Ovary (tissue), 9 donors: Measurements from ENCODE around the gene LIMA1. TPM values are rescaled to one million over a fixed set of nuclear protein-coding genes. Genes with fewer than 3 reads are reported as not detected.

Source experiments
- DNase-seq, 5 donors: peaks; one replicate each; pipeline ENCODE4 v3.0.0-alpha.2; 2019 to 2020
- H3K27ac ChIP-seq, 2 donors: fragments of 200-600 bp; one replicate each; pipeline versions ENCODE4 v1.5.1 to v1.8.0; 2019 to 2022
- H3K27me3 ChIP-seq: fragments of 200-600 bp; one replicate; pipeline ENCODE4 v1.8.0; 2022
- H3K36me3 ChIP-seq: fragments of 200-600 bp; sonication (generic); one replicate; pipeline ENCODE4 v1.5.1; 2019
- H3K4me1 ChIP-seq: one replicate; pipeline ENCODE4 v1.8.1; 2013; ENCODE audit warnings: mild to moderate bottlenecking, moderate library complexity; ENCODE audit not compliant: insufficient read depth
- H3K4me3 ChIP-seq: fragments of 200-600 bp; sonication (generic); one replicate; pipeline ENCODE4 v1.5.1; 2017
- H3K9me3 ChIP-seq, 2 donors: fragments of 200-600 bp in 1 of 2; sonication (generic) in 1 of 2; one replicate each; pipeline versions ENCODE4 v1.5.1 to v1.8.1; 2013 to 2019; ENCODE audit warnings: mild to moderate bottlenecking in 1 of 2, moderate library complexity in 1 of 2
- CTCF ChIP-seq, 3 donors: fragments of 450-650 bp in 2 of 3; fragments of 200-600 bp in 1 of 3; IDR thresholded peaks; one replicate each; pipeline versions ENCODE4 v1.5.1 to v1.8.0; 2016 to 2022; ENCODE audit warnings: antibody characterized with exemption in 3 of 3, mild to moderate bottlenecking in 1 of 3
- EP300 ChIP-seq: sonication (generic); formaldehyde crosslinking; IDR thresholded peaks from one replicate; pipeline ENCODE4 v1.6.1; 2017; ENCODE audit warnings: antibody characterized with exemption
- POLR2A ChIP-seq: fragments of 450-650 bp; IDR thresholded peaks from one replicate; pipeline ENCODE4 v1.6.1; 2017; ENCODE audit warnings: antibody characterized with exemption, mild to moderate bottlenecking, moderate library complexity
- WGBS, 3 donors: extraction: QIAGEN DNeasy Blood & Tissue Kit in 1 of 3; methylation state at CpG; one replicate each; pipeline versions ENCODE4 v1.1.5 to v1.1.7; 2013 to 2017; 5-methylcytosine and 5-hydroxymethylcytosine counted together
- intact Hi-C, 4 donors: fragments of 100-400 bp; cut with DNase I; formaldehyde crosslinking; loops; one replicate each; pipeline versions ENCODE4 v1.11.0 to v1.15.1; 2022 to 2023
- polyA plus RNA-seq, 2 donors: library from polyadenylated mRNA; stranded (reverse); fragments of 200-250 nt in 1 of 2; fragments of 350-450 nt in 1 of 2; fragmentation: Illumina TruSeq in 1 of 2; extraction: RNeasy Lipid Tissue Mini Kit (QIAGEN cat#74804) in 1 of 2; gene quantifications; one replicate each; pipeline ENCODE4 v1.2.3, GENCODE V29; 2013 to 2014
- total RNA-seq, 7 donors: library from RNA; depleted of rRNA in 2 of 7; stranded (reverse); fragments of >200 nt in 2 of 7; fragmentation: NEBNext Ultra II Directional in 3 of 7; extraction: Animal tissue kit (Norgen Biotek cat#: 25700) in 3 of 7; gene quantifications; one replicate each; pipeline versions ENCODE4 v1.1.0 to v1.2.4, GENCODE V29; 2016 to 2023
- donor health status: DM: no; HTN: no; CAD: no; lungs with moderate emphysema.
- donor health status: DM: no; HTN: no; CAD: no.
- donor health status: Bipolar disorder and iron deficiency.
- donor health status: DM: yes; HTN: yes; CAD: no.
- donor health status: DM: no; HTN: no; CAD: no.
- donor health status: DM: yes; HTN: yes; CAD: no.

The LIMA1 gene
- total and polyA plus RNA-seq, 9 donors = 28.0 to 80.0 (median 45.2) TPM

GRCh38 chr12:50166799-50167048 is 116.6 kb downstream of the LIMA1 start:
- no peaks in the 10 kb centered on the region for H3K27me3 ChIP-seq
- DNase-seq = peak in 2 of 5 donors; percentile 47 to 56
- no peaks in the 10 kb centered on the region for H3K36me3 ChIP-seq
- H3K4me1 ChIP-seq = peaks cover 6% of the 10 kb centered on the region
- intact Hi-C loops = loop anchor here in 3 of 4 donors (5.0 to 10.0 kb wide), 2 partner anchors 52 to 54 kb away; partner anchors contain the start of gene COX14 (in 3 of the 3)
- WGBS, 3 donors = 0 to 1% (median 1%) methylated on average over 12 of the region's 12 CpGs
- TF ChIP-seq EP300 (no peak), POLR2A (no peak), CTCF (IDR thresholded peaks at IDR 0.05) (no peak)
- H3K4me3 ChIP-seq = peak overlapping the region; percentile 94
- H3K27ac ChIP-seq = peak overlapping the region; percentile 23 to 91
- H3K9me3 ChIP-seq = no peaks in the 10 kb centered on the region

DNA sequence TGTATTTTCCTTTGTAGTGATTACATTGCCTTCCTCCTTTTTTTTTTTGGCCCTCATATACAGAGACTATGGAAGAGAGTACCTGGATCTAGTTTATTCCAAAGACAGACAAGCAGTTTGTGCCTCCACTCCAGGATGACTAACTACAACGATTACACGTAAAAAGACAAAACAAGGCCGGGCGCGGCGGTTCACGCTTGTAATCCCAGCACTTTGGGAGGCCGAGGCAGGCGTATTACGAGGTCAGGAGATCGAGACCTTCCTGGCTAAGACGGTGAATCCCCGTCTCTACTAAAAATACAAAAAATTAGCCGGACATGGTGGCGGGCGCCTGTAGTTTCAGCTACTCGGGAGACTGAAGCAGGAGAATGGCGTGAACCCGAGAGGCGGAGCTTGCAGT is 118.4 kb downstream of the LIMA1 start:
- Histone ChIP-seq H3K4me1 (peaks cover 8% of the 10 kb centered on the region), H3K4me3 (no peak overlapping the region), H3K9me3 (no peaks in the 10 kb centered on the region), H3K27me3 (no peaks in the 10 kb centered on the region), H3K27ac (no peak overlapping the region), H3K36me3 (no peaks in the 10 kb centered on the region)
- TF ChIP-seq POLR2A = no peak
- TF ChIP-seq EP300 = no peak
- TF ChIP-seq CTCF (IDR thresholded peaks at IDR 0.05) = no peak
- WGBS, 3 donors = 92 to 93% (median 92%) methylated on average over 18 to 20 of the region's 20 CpGs
- intact Hi-C loops = loop anchor here in 3 of 4 donors (5.0 to 10.0 kb wide), 2 partner anchors 50 to 53 kb away; partner anchors contain the start of gene COX14 (in 3 of the 3)
- DNase-seq = no peak

DNA sequence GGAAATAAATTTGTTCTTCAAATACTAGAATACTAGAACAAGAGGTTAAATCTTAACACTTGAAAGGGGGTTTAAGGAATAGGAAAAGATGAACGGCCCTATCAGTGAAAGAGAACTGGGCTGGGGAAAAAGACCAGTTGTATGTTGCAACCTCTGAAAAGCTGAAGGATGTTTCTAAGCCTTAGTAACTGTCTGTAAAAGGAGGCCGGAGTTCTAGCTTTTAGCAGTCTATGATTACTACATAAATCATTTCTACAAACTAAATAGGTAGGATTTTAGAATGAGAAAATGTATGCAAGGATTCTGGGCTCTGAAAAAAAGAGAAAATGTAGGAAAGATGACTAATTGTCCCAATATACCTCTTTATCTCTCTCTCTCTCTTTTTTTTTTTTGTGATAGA is 121.1 kb downstream of the LIMA1 start:
- Histone ChIP-seq H3K27me3 (no peaks in the 10 kb centered on the region), H3K4me3 (no peak overlapping the region), H3K27ac (no peak overlapping the region), H3K36me3 (no peaks in the 10 kb centered on the region), H3K4me1 (peaks cover 10% of the 10 kb centered on the region), H3K9me3 (no peaks in the 10 kb centered on the region)
- TF ChIP-seq CTCF (IDR thresholded peaks at IDR 0.05) (no peak), EP300 (no peak), POLR2A (no peak)
- 70 to 77% (median 72%) methylated on average over 2 of the region's 2 CpGs for WGBS, 3 donors
- intact Hi-C loops = loop anchor here in 2 of 4 donors (10.0 kb wide), 1 partner anchor 47 kb away; the partner anchor contains the start of gene COX14 (in 2 of the 2)
- no peak for DNase-seq

GRCh38 chr12:50160643-50161042 is 122.7 kb downstream of the LIMA1 start:
- no peak for DNase-seq
- Histone ChIP-seq H3K36me3 (no peaks in the 10 kb centered on the region), H3K4me1 (peaks cover 7% of the 10 kb centered on the region), H3K4me3 (no peak overlapping the region), H3K27me3 (no peaks in the 10 kb centered on the region), H3K27ac (no peak overlapping the region), H3K9me3 (no peaks in the 10 kb centered on the region)
- intact Hi-C loops = loop anchor here in 2 of 4 donors (10.0 kb wide), 1 partner anchor 46 kb away; the partner anchor contains the start of gene COX14 (in 2 of the 2)
- no peak for TF ChIP-seq EP300
- no peak for TF ChIP-seq POLR2A
- no peak for TF ChIP-seq CTCF (IDR thresholded peaks at IDR 0.05)
